ENCODE measurements around the gene PRDM2. TPM values are rescaled to one million over a fixed set of nuclear protein-coding genes. Genes with fewer than 3 reads are reported as not detected.

The PRDM2 gene
- total and polyA plus RNA-seq, 5 donors from 2014 or later, result 16.8 to 221 (median 19.7) TPM

DNA sequence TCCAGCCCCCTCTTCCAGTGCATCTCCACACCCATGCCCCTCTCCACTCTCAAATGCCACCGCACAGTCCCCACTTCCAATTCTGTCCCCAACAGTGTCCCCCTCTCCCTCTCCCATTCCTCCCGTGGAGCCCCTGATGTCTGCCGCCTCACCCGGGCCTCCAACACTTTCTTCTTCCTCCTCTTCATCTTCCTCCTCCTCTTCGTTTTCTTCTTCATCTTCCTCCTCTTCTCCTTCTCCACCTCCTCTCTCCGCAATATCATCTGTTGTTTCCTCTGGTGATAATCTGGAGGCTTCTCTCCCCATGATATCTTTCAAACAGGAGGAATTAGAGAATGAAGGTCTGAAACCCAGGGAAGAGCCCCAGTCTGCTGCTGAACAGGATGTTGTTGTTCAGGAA is 80.8 kb downstream of the PRDM2 start:
- ATAC-seq (ENCODE audit: low read depth in 2 of 2) (no peak), DNase-seq (no peak)
- H3K4me3 ChIP-seq (ENCODE audit: low read depth, low read length), result no peak overlapping the region
- H3K4me1 ChIP-seq (ENCODE audit: control insufficient read depth, insufficient read depth, low read length, poor library complexity, severe bottlenecking), result peaks cover 5% of the 10 kb centered on the region
- Mint-ChIP-seq H3K27me3 (no peaks in the 10 kb centered on the region), H3K36me3 (peaks cover 49% of the 10 kb centered on the region), H3K4me1 (peaks cover 11 to 68% (median 52%) of the 10 kb centered on the region in 4 donors), H3K9me3 (no peaks in the 10 kb centered on the region), H3K27ac (peak overlapping the region in 2 of 3 donors; percentile 38 to 83), H3K4me3 (no peak overlapping the region)
- H3K36me3 ChIP-seq (ENCODE audit: control insufficient read depth, insufficient read depth, low read length), result peaks cover 97% of the 10 kb centered on the region
- H3K9me3 ChIP-seq (ENCODE audit: control insufficient read depth in 2 of 2, low read length in 2 of 2), result no peaks in the 10 kb centered on the region
- H3K27ac ChIP-seq (ENCODE audit: insufficient read depth, low read length, poor library complexity, severe bottlenecking), result no peak overlapping the region
- H3K27me3 ChIP-seq (ENCODE audit: control insufficient read depth, insufficient read depth, low read length), result no peaks in the 10 kb centered on the region

DNA sequence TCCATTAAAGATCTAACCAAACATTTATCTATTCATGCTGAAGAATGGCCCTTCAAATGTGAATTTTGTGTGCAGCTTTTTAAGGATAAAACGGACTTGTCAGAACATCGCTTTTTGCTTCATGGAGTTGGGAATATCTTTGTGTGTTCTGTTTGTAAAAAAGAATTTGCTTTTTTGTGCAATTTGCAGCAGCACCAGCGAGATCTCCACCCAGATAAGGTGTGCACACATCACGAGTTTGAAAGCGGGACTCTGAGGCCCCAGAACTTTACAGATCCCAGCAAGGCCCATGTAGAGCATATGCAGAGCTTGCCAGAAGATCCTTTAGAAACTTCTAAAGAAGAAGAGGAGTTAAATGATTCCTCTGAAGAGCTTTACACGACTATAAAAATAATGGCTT is 81.2 kb downstream of the PRDM2 start:
- Histone ChIP-seq H3K4me1 (ENCODE audit: control insufficient read depth, insufficient read depth, low read length, poor library complexity, severe bottlenecking) (peaks cover 5% of the 10 kb centered on the region), H3K27me3 (ENCODE audit: control insufficient read depth, insufficient read depth, low read length) (no peaks in the 10 kb centered on the region), H3K36me3 (ENCODE audit: control insufficient read depth, insufficient read depth, low read length) (peaks cover 97% of the 10 kb centered on the region), H3K9me3 (ENCODE audit: control insufficient read depth in 2 of 2, low read length in 2 of 2) (no peaks in the 10 kb centered on the region), H3K4me3 (ENCODE audit: low read depth, low read length) (no peak overlapping the region), H3K27ac (ENCODE audit: insufficient read depth, low read length, poor library complexity, severe bottlenecking) (no peak overlapping the region)
- no peak for DNase-seq
- Mint-ChIP-seq H3K9me3 (no peaks in the 10 kb centered on the region), H3K36me3 (peaks cover 51% of the 10 kb centered on the region), H3K27me3 (no peaks in the 10 kb centered on the region), H3K4me1 (peaks cover 15 to 69% (median 54%) of the 10 kb centered on the region in 4 donors), H3K4me3 (peak overlapping the region in 1 of 4 donors; percentile 29), H3K27ac (peak overlapping the region; percentile 38 to 88 (median 83))
- no peak for ATAC-seq (ENCODE audit: low read depth in 2 of 2)

DNA sequence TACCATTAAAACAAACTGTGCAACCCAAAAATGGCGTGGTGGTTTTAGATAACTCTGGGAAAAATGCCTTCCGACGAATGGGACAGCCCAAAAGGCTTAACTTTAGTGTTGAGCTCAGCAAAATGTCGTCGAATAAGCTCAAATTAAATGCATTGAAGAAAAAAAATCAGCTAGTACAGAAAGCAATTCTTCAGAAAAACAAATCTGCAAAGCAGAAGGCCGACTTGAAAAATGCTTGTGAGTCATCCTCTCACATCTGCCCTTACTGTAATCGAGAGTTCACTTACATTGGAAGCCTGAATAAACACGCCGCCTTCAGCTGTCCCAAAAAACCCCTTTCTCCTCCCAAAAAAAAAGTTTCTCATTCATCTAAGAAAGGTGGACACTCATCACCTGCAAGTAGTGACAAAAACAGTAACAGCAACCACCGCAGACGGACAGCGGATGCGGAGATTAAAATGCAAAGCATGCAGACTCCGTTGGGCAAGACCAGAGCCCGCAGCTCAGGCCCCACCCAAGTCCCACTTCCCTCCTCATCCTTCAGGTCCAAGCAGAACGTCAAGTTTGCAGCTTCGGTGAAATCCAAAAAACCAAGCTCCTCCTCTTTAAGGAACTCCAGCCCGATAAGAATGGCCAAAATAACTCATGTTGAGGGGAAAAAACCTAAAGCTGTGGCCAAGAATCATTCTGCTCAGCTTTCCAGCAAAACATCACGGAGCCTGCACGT is 82.1 kb downstream of the PRDM2 start:
- peak overlapping the region; percentile 83 to 88 (median 86) for H3K27ac Mint-ChIP-seq
- no peak for DNase-seq
- Histone ChIP-seq H3K36me3 (ENCODE audit: control insufficient read depth, insufficient read depth, low read length) (peaks cover 97% of the 10 kb centered on the region), H3K27ac (ENCODE audit: insufficient read depth, low read length, poor library complexity, severe bottlenecking) (no peak overlapping the region), H3K9me3 (ENCODE audit: control insufficient read depth in 2 of 2, low read length in 2 of 2) (no peaks in the 10 kb centered on the region), H3K4me1 (ENCODE audit: control insufficient read depth, insufficient read depth, low read length, poor library complexity, severe bottlenecking) (peaks cover 5% of the 10 kb centered on the region), H3K27me3 (ENCODE audit: control insufficient read depth, insufficient read depth, low read length) (no peaks in the 10 kb centered on the region), H3K4me3 (ENCODE audit: low read depth, low read length) (no peak overlapping the region)
- peaks cover 17 to 70% (median 57%) of the 10 kb centered on the region in 4 donors for H3K4me1 Mint-ChIP-seq
- no peak for ATAC-seq (ENCODE audit: low read depth in 2 of 2)
- peak overlapping the region in 3 of 4 donors; percentile 16 to 41 (median 38) for H3K4me3 Mint-ChIP-seq
- H3K9me3 Mint-ChIP-seq, result no peaks in the 10 kb centered on the region
- no peaks in the 10 kb centered on the region for H3K27me3 Mint-ChIP-seq
- peaks cover 54% of the 10 kb centered on the region for H3K36me3 Mint-ChIP-seq

DNA sequence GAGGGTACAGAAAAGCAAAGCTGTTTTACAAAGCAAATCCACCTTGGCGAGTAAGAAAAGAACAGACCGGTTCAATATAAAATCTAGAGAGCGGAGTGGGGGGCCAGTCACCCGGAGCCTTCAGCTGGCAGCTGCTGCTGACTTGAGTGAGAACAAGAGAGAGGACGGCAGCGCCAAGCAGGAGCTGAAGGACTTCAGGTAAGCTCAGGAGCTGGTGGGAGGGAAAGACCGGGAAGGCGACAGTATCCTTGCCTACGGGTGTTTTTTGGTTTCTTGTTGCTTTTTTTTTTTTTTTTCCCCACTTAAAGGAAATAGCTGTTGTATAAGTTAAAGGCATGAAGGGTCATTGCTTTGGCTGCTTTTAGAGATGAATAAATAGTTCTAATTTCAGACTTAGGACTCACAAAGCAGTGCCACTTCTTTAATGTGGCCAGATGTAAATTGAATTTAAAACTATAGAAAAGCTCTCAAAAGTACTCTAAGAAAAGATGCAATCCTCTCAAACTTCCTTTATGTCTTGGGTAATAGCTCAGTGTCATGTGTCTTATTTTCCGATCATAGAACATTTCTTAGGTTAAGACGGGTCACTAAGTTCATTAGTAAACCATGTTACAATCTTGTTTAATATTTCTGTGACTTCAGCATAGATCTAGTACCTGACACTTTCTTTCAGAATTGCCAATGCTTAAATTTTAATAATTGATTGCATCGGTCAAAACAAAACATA is 82.8 kb downstream of the PRDM2 start:
- peaks cover 5% of the 10 kb centered on the region for H3K4me1 ChIP-seq (ENCODE audit: control insufficient read depth, insufficient read depth, low read length, poor library complexity, severe bottlenecking)
- H3K36me3 ChIP-seq (ENCODE audit: control insufficient read depth, insufficient read depth, low read length), result peaks cover 97% of the 10 kb centered on the region
- no peak for DNase-seq
- Mint-ChIP-seq H3K36me3 (peaks cover 60% of the 10 kb centered on the region), H3K27ac (peak overlapping the region; percentile 48 to 88 (median 83)), H3K9me3 (no peaks in the 10 kb centered on the region), H3K27me3 (no peaks in the 10 kb centered on the region), H3K4me3 (peak overlapping the region in 2 of 4 donors; percentile 16 to 41), H3K4me1 (peaks cover 17 to 71% (median 58%) of the 10 kb centered on the region in 4 donors)
- H3K4me3 ChIP-seq (ENCODE audit: low read depth, low read length), result no peak overlapping the region
- no peak for ATAC-seq (ENCODE audit: low read depth in 2 of 2)
- H3K9me3 ChIP-seq (ENCODE audit: control insufficient read depth in 2 of 2, low read length in 2 of 2), result no peaks in the 10 kb centered on the region
- no peak overlapping the region for H3K27ac ChIP-seq (ENCODE audit: insufficient read depth, low read length, poor library complexity, severe bottlenecking)
- no peaks in the 10 kb centered on the region for H3K27me3 ChIP-seq (ENCODE audit: control insufficient read depth, insufficient read depth, low read length)

DNA sequence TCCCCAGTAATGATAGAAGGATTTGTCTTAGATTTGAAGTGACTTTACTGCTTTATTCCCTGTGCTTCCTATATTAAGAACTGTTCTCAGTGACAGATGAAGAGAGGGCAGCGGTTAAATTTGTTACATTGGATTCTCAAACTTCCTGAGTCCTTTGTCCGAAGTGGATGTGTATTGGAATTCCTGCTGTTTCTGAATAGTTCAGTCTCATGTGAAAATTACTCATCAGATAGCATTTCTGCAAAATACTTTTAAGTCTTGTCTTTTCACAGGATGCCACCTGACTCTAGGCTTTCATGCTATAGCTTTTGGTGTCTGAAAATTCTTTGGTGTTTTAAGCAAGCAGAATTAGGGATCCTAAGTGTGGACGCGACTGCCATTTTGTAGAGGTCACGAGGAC is 83.6 kb downstream of the PRDM2 start:
- H3K27ac Mint-ChIP-seq, result peak overlapping the region in 2 of 3 donors; percentile 47 to 88
- DNase-seq, result no peak
- H3K36me3 ChIP-seq (ENCODE audit: control insufficient read depth, insufficient read depth, low read length), result peaks cover 97% of the 10 kb centered on the region
- H3K27ac ChIP-seq (ENCODE audit: insufficient read depth, low read length, poor library complexity, severe bottlenecking), result no peak overlapping the region
- no peak for ATAC-seq (ENCODE audit: low read depth in 2 of 2)
- H3K36me3 Mint-ChIP-seq, result peaks cover 59% of the 10 kb centered on the region
- H3K27me3 Mint-ChIP-seq, result no peaks in the 10 kb centered on the region
- peaks cover 5% of the 10 kb centered on the region for H3K4me1 ChIP-seq (ENCODE audit: control insufficient read depth, insufficient read depth, low read length, poor library complexity, severe bottlenecking)
- H3K4me1 Mint-ChIP-seq, result peaks cover 17 to 73% (median 58%) of the 10 kb centered on the region in 4 donors
- H3K4me3 Mint-ChIP-seq, result no peak overlapping the region
- no peaks in the 10 kb centered on the region for H3K9me3 ChIP-seq (ENCODE audit: control insufficient read depth in 2 of 2, low read length in 2 of 2)
- H3K27me3 ChIP-seq (ENCODE audit: control insufficient read depth, insufficient read depth, low read length), result no peaks in the 10 kb centered on the region
- no peaks in the 10 kb centered on the region for H3K9me3 Mint-ChIP-seq
- H3K4me3 ChIP-seq (ENCODE audit: low read depth, low read length), result no peak overlapping the region

DNA sequence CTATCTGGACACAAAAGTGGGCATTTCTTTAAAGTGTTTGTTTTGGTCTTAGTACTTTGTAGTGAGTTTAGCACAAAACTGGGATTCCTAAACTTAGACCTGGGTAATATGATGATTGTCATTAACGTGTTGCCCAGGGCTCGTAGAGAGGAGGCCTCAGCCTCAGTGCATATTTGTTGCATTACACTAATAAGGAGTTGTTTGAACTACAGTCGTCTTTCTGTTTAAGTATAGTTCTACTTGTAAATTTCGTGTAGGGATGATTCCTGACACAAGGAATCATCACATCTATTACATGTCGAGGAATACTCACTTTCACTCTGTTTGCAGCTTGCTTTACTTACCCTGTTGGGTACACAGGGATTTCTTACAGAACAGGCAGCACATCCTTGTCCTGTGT is 85.0 kb downstream of the PRDM2 start:
- no peak for DNase-seq
- peaks cover 12 to 75% (median 62%) of the 10 kb centered on the region in 4 donors for H3K4me1 Mint-ChIP-seq
- H3K27ac ChIP-seq (ENCODE audit: insufficient read depth, low read length, poor library complexity, severe bottlenecking), result no peak overlapping the region

DNA sequence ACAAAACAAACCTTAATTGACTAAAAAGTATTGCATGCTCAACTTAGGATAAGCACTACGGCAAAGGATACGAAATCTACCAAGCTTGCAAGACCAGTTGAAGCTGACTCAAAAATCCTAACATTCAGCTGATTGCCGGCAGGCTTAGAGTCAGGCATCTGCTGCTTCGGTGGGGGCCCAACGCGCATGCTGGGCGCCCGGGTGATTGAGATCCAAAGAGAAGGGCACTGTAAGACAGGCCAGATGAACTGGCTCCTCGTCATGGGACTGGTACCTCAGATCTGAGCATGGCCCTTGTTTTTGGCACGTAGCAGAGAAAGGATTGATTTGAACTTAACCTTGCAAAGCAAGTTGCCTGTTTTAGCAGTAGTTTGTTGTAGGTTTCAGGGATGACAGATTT is 86.6 kb downstream of the PRDM2 start:
- Mint-ChIP-seq H3K27ac (no peak overlapping the region), H3K9me3 (no peaks in the 10 kb centered on the region), H3K4me3 (no peak overlapping the region), H3K27me3 (no peaks in the 10 kb centered on the region), H3K4me1 (peaks cover 12 to 70% (median 58%) of the 10 kb centered on the region in 4 donors), H3K36me3 (peaks cover 47% of the 10 kb centered on the region)
- no peaks in the 10 kb centered on the region for H3K9me3 ChIP-seq (ENCODE audit: control insufficient read depth in 2 of 2, low read length in 2 of 2)
- peaks cover 5% of the 10 kb centered on the region for H3K4me1 ChIP-seq (ENCODE audit: control insufficient read depth, insufficient read depth, low read length, poor library complexity, severe bottlenecking)
- H3K36me3 ChIP-seq (ENCODE audit: control insufficient read depth, insufficient read depth, low read length), result peaks cover 93% of the 10 kb centered on the region
- H3K4me3 ChIP-seq (ENCODE audit: low read depth, low read length), result no peak overlapping the region
- DNase-seq, result no peak
- H3K27ac ChIP-seq (ENCODE audit: insufficient read depth, low read length, poor library complexity, severe bottlenecking), result no peak overlapping the region
- H3K27me3 ChIP-seq (ENCODE audit: control insufficient read depth, insufficient read depth, low read length), result no peaks in the 10 kb centered on the region
- no peak for ATAC-seq (ENCODE audit: low read depth in 2 of 2)

More for the DNA sequence above, 85.0 kb downstream of the PRDM2 start:
- Mint-ChIP-seq H3K9me3 (no peaks in the 10 kb centered on the region), H3K36me3 (peaks cover 62% of the 10 kb centered on the region), H3K27ac (peak overlapping the region in 2 of 3 donors; percentile 1 to 71), H3K4me3 (no peak overlapping the region), H3K27me3 (no peaks in the 10 kb centered on the region)
- Histone ChIP-seq H3K9me3 (ENCODE audit: control insufficient read depth in 2 of 2, low read length in 2 of 2) (no peaks in the 10 kb centered on the region), H3K4me3 (ENCODE audit: low read depth, low read length) (no peak overlapping the region), H3K36me3 (ENCODE audit: control insufficient read depth, insufficient read depth, low read length) (peaks cover 93% of the 10 kb centered on the region), H3K4me1 (ENCODE audit: control insufficient read depth, insufficient read depth, low read length, poor library complexity, severe bottlenecking) (peaks cover 5% of the 10 kb centered on the region), H3K27me3 (ENCODE audit: control insufficient read depth, insufficient read depth, low read length) (no peaks in the 10 kb centered on the region)
- no peak for ATAC-seq (ENCODE audit: low read depth in 2 of 2)
